Tibial nerve (tissue), 4 donors: ENCODE results near the gene IQSEC1. TPM values are rescaled to one million over a fixed set of nuclear protein-coding genes. Genes with fewer than 3 reads are reported as not detected.

Experiments
- DNase-seq, 2 donors: peaks; one replicate each; pipeline ENCODE4 v3.0.0-alpha.2; 2019; ENCODE audit warnings: low spot score in 2 of 2
- H3K27ac ChIP-seq, 4 donors: fragments of 200-600 bp; sonication (generic) in 3 of 4; one replicate each; pipeline ENCODE4 v1.5.1; 2017 to 2019; ENCODE audit warnings: mild to moderate bottlenecking in 1 of 4
- H3K27me3 ChIP-seq, 2 donors: fragments of 200-600 bp; sonication (generic) in 1 of 2; one replicate each; pipeline versions ENCODE4 v1.5.1 to v1.6.0; 2017 to 2019
- H3K36me3 ChIP-seq, 3 donors: fragments of 200-600 bp; sonication (generic); one replicate each; pipeline ENCODE4 v1.5.1; 2018 to 2019
- H3K4me1 ChIP-seq, 4 donors: fragments of 200-600 bp; sonication (generic) in 3 of 4; one replicate each; pipeline ENCODE4 v1.5.1; 2017 to 2019
- H3K4me3 ChIP-seq, 4 donors: fragments of 200-600 bp; sonication (generic) in 3 of 4; one replicate each; pipeline ENCODE4 v1.5.1; 2017 to 2019; ENCODE audit warnings: mild to moderate bottlenecking in 1 of 4, moderate library complexity in 1 of 4
- H3K9me3 ChIP-seq, 4 donors: fragments of 200-600 bp; sonication (generic) in 3 of 4; one replicate each; pipeline ENCODE4 v1.5.1; 2017 to 2019
- EP300 ChIP-seq, 2 donors: sonication (generic); formaldehyde crosslinking; IDR thresholded peaks; one replicate each; pipeline ENCODE4 v1.6.1; 2017; ENCODE audit warnings: antibody characterized with exemption in 2 of 2, mild to moderate bottlenecking in 1 of 2
- POLR2A ChIP-seq, 2 donors: fragments of 450-650 bp; IDR thresholded peaks; one replicate each; pipeline ENCODE4 v1.6.1; 2017; ENCODE audit warnings: antibody characterized with exemption in 2 of 2, mild to moderate bottlenecking in 2 of 2, moderate library complexity in 2 of 2
- WGBS, 2 donors: methylation state at CpG; one replicate each; pipeline ENCODE4 v1.1.5; 2018; 5-methylcytosine and 5-hydroxymethylcytosine counted together
- total RNA-seq, 4 donors: library from RNA; depleted of rRNA; stranded (reverse); fragments of >200 nt; gene quantifications; one replicate each; pipeline ENCODE4 v1.1.0, GENCODE V29; 2016
- TF ChIP-seq, protein P1 (sequence below), 5 experiments: fragments of 200-600 bp in 3 of 5; fragments of 450-650 bp in 2 of 5; sonication (generic) in 3 of 5; IDR thresholded peaks; one replicate each; pipeline ENCODE4 v1.5.1; 2016 to 2019; ENCODE audit warnings: antibody characterized with exemption in 5 of 5, mild to moderate bottlenecking in 3 of 5, moderate library complexity in 2 of 5

Gene IQSEC1
- total RNA-seq, 4 donors from 2014 or later, result 58.2 to 77.5 (median 68.6) TPM

DNA sequence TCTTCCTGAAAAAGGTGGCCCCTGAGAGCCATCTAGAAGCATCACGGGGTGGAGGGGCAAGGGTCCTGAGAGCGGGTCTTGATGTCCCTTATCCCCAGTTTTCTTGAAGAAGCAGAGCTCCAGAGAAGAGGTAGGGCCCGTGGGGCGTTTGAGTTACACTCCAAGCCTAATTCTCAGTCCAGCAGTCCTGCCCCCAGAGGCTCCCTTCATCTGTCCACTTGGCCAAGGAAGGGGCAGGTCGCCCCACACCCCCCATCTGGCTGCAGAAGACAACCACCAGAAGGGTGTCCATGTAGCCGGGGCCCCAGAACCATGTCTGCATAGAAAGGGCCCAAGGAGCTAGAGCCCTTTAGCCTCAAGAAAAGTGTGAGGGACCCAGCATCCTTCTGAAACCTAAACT, 206.4 kb downstream of the IQSEC1 start:
- 85 to 93% methylated on average over 4 to 6 of the region's 6 CpGs for WGBS, 2 donors
- no peak overlapping the region for H3K27ac ChIP-seq
- no peak for TF ChIP-seq EP300 (IDR thresholded peaks at IDR 0.05)
- TF ChIP-seq POLR2A (IDR thresholded peaks at IDR 0.05), result no peak
- TF ChIP-seq, protein P1, sequence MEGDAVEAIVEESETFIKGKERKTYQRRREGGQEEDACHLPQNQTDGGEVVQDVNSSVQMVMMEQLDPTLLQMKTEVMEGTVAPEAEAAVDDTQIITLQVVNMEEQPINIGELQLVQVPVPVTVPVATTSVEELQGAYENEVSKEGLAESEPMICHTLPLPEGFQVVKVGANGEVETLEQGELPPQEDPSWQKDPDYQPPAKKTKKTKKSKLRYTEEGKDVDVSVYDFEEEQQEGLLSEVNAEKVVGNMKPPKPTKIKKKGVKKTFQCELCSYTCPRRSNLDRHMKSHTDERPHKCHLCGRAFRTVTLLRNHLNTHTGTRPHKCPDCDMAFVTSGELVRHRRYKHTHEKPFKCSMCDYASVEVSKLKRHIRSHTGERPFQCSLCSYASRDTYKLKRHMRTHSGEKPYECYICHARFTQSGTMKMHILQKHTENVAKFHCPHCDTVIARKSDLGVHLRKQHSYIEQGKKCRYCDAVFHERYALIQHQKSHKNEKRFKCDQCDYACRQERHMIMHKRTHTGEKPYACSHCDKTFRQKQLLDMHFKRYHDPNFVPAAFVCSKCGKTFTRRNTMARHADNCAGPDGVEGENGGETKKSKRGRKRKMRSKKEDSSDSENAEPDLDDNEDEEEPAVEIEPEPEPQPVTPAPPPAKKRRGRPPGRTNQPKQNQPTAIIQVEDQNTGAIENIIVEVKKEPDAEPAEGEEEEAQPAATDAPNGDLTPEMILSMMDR (IDR thresholded peaks at IDR 0.05), result no peak
- DNase-seq, result no peak
- H3K36me3 ChIP-seq, result no peaks in the 10 kb centered on the region
- peaks cover 2 to 17% (median 10%) of the 10 kb centered on the region in 4 donors for H3K4me1 ChIP-seq
- no peak overlapping the region for H3K4me3 ChIP-seq
- peaks cover 0 to 8% (median 0%) of the 10 kb centered on the region in 4 donors for H3K9me3 ChIP-seq
- H3K27me3 ChIP-seq, result no peaks in the 10 kb centered on the region

DNA sequence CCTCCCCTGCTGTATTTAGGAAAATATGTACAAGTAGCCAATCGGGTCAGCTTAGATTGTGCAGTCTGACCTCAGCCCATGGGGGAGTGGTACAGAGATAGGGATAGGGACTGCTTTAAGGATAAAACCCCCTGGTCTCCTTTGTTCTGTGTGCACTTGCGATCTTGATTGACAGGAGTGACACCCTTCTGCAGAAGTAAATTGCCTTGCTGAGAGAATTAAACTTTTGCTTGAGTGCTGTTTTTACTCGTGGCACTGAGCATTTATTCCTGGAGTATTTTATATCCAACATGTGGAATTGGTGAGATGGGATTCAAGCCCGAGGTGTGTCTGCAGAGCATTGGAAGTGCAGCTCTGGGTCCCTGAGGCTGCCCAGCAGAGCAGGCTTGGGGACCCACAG, 208.0 kb downstream of the IQSEC1 start:
- Histone ChIP-seq H3K9me3 (peaks cover 0 to 8% (median 0%) of the 10 kb centered on the region in 4 donors), H3K36me3 (no peaks in the 10 kb centered on the region), H3K27me3 (no peaks in the 10 kb centered on the region), H3K4me3 (no peak overlapping the region), H3K4me1 (peaks cover 2 to 15% (median 10%) of the 10 kb centered on the region in 4 donors), H3K27ac (no peak overlapping the region)
- no peak for DNase-seq
- WGBS, 2 donors, result 91 to 92% methylated on average over 4 of the region's 4 CpGs
- TF ChIP-seq EP300 (IDR thresholded peaks at IDR 0.05), result no peak
- TF ChIP-seq POLR2A (IDR thresholded peaks at IDR 0.05), result no peak
- TF ChIP-seq, protein P1 (IDR thresholded peaks at IDR 0.05), result no peak

- no peak overlapping the region for H3K27ac ChIP-seq
- H3K9me3 ChIP-seq, result peaks cover 0 to 8% (median 0%) of the 10 kb centered on the region in 4 donors
- TF ChIP-seq EP300 (IDR thresholded peaks at IDR 0.05) (no peak), POLR2A (IDR thresholded peaks at IDR 0.05) (no peak)
- TF ChIP-seq, protein P1 (IDR thresholded peaks at IDR 0.05), result no peak
- no peaks in the 10 kb centered on the region for H3K36me3 ChIP-seq
- whole genome bisulfite sequencing, 2 donors, result 93 to 95% methylated on average over 8 of the region's 8 CpGs
- no peaks in the 10 kb centered on the region for H3K27me3 ChIP-seq
- DNase-seq, result no peak
- no peaks in the 10 kb centered on the region for H3K4me1 ChIP-seq
- no peak overlapping the region for H3K4me3 ChIP-seq
These were observed 210.8 kb downstream of the IQSEC1 start for GRCh38 chr3:12862387-12862786.

- Histone ChIP-seq H3K27ac (peak overlapping the region in 1 of 4 donors; percentile 50), H3K9me3 (peaks cover 0 to 8% (median 0%) of the 10 kb centered on the region in 4 donors), H3K27me3 (no peaks in the 10 kb centered on the region), H3K4me3 (no peak overlapping the region), H3K36me3 (no peaks in the 10 kb centered on the region), H3K4me1 (no peaks in the 10 kb centered on the region)
- WGBS, 2 donors, result 59 to 80% methylated on average over 5 of the region's 5 CpGs
- TF ChIP-seq EP300 (IDR thresholded peaks at IDR 0.05), result no peak
- TF ChIP-seq, protein P1 (IDR thresholded peaks at IDR 0.05), result no peak
- no peak for TF ChIP-seq POLR2A (IDR thresholded peaks at IDR 0.05)
- DNase-seq, result no peak
These were observed 211.6 kb downstream of the IQSEC1 start for GRCh38 chr3:12861611-12862010.

GRCh38 chr3:12859840-12860239, 213.4 kb downstream of the IQSEC1 start:
- H3K27ac ChIP-seq, result no peak overlapping the region
- WGBS, 2 donors, result 52 to 72% methylated on average over 5 to 7 of the region's 7 CpGs
- no peaks in the 10 kb centered on the region for H3K27me3 ChIP-seq
- no peaks in the 10 kb centered on the region for H3K4me1 ChIP-seq
- DNase-seq, result no peak
- no peak overlapping the region for H3K4me3 ChIP-seq
- no peak for TF ChIP-seq POLR2A (IDR thresholded peaks at IDR 0.05)
- TF ChIP-seq, protein P1 (IDR thresholded peaks at IDR 0.05), result no peak
- TF ChIP-seq EP300 (IDR thresholded peaks at IDR 0.05), result no peak
- H3K36me3 ChIP-seq, result no peaks in the 10 kb centered on the region
- no peaks in the 10 kb centered on the region for H3K9me3 ChIP-seq
